CD14-positive monocyte (primary cell): ENCODE data around the gene ZNF335. TPM values are rescaled to one million over a fixed set of nuclear protein-coding genes. Genes with fewer than 3 reads are reported as not detected.
A peak's percentile ranks its signal among the peaks of the same experiment; 100 is the strongest.

Experiments
- DNase-seq, 3 donors: peaks; one replicate each; pipeline ENCODE4 v3.0.0-alpha.2; 2011 to 2022
- H2AFZ ChIP-seq: 2 replicates; pipeline ENCODE4 v1.6.0; 2012; ENCODE audit warnings: mild to moderate bottlenecking, low read depth, low read length, inconsistent platforms; ENCODE audit not compliant: insufficient read depth, poor library complexity, severe bottlenecking
- H3K27ac ChIP-seq, 2 donors: 1 replicate in 1 of 2; 2 replicates in 1 of 2; pipeline ENCODE4 v1.5.1; 2012 to 2013; ENCODE audit warnings: low read length in 2 of 2, control low read depth in 1 of 2, inconsistent platforms in 1 of 2, low read depth in 1 of 2, mild to moderate bottlenecking in 1 of 2
- H3K27me3 ChIP-seq, 2 donors: one replicate each; pipeline versions ENCODE4 v1.6.0 to v1.6.1; 2011 to 2013; ENCODE audit warnings: low read length in 2 of 2; ENCODE audit not compliant: control insufficient read depth in 2 of 2, insufficient read depth in 2 of 2
- H3K36me3 ChIP-seq, 2 donors: replicated peaks in 1 of 2; 1 replicate in 1 of 2; 2 replicates in 1 of 2; pipeline versions ENCODE4 v1.5.1 to v1.6.1; 2012 to 2013; ENCODE audit warnings: low read length in 2 of 2, control low read depth in 1 of 2, inconsistent platforms in 1 of 2, mild to moderate bottlenecking in 1 of 2; ENCODE audit not compliant: insufficient read depth in 2 of 2, control insufficient read depth in 1 of 2
- H3K4me1 ChIP-seq, 2 donors: 1 replicate in 1 of 2; 2 replicates in 1 of 2; pipeline versions ENCODE4 v1.5.1 to v1.6.1; 2012 to 2013; ENCODE audit warnings: low read length in 2 of 2, control low read depth in 1 of 2, inconsistent platforms in 1 of 2, mild to moderate bottlenecking in 1 of 2, moderate library complexity in 1 of 2; ENCODE audit not compliant: insufficient read depth in 2 of 2, control insufficient read depth in 1 of 2
- H3K4me2 ChIP-seq: replicated peaks from 2 replicates; pipeline ENCODE3; 2012; ENCODE audit warnings: low read length, moderate library complexity, mild to moderate bottlenecking; ENCODE audit not compliant: poor library complexity, severe bottlenecking; ENCODE audit errors: extremely low read depth
- H3K4me3 ChIP-seq, 3 experiments: fragments of 200-600 bp in 1 of 3; sonication (generic) in 1 of 3; replicated peaks in 1 of 3; 1 replicate in 2 of 3; 2 replicates in 1 of 3; pipeline ENCODE4 v1.5.1; 2011 to 2013; ENCODE audit warnings: low read length in 3 of 3, mild to moderate bottlenecking in 3 of 3, control low read depth in 2 of 3, low read depth in 2 of 3, inconsistent platforms in 1 of 3, moderate library complexity in 1 of 3
- H3K79me2 ChIP-seq: 2 replicates; pipeline ENCODE4 v1.6.0; 2012; ENCODE audit warnings: mild to moderate bottlenecking, control low read depth, inconsistent platforms, low read length, moderate library complexity; ENCODE audit not compliant: insufficient read depth
- H3K9ac ChIP-seq: 2 replicates; pipeline ENCODE4 v1.6.0; 2017; ENCODE audit warnings: low read length, mild to moderate bottlenecking; ENCODE audit not compliant: insufficient read depth, poor library complexity, severe bottlenecking
- H3K9me3 ChIP-seq, 2 donors: replicated peaks in 1 of 2; 1 replicate in 1 of 2; 2 replicates in 1 of 2; pipeline versions ENCODE4 v1.5.1 to v1.6.1; 2012 to 2013; ENCODE audit warnings: low read length in 2 of 2, control low read depth in 1 of 2; ENCODE audit not compliant: control insufficient read depth in 1 of 2, insufficient read depth in 1 of 2
- H4K20me1 ChIP-seq: 2 replicates; pipeline ENCODE4 v1.6.0; 2012; ENCODE audit warnings: mild to moderate bottlenecking, low read length, control low read depth, moderate library complexity; ENCODE audit not compliant: insufficient read depth
- H3K27ac Mint-ChIP-seq, 7 donors: one replicate each; pipeline ENCODE4 v1.8.0; 2020; ENCODE audit warnings: mild to moderate bottlenecking in 7 of 7, mixed read lengths in 7 of 7, moderate library complexity in 6 of 7, inconsistent platforms in 2 of 7
- H3K27me3 Mint-ChIP-seq, 3 donors: one replicate each; pipeline ENCODE4 v1.8.0; 2021 to 2022; ENCODE audit warnings: low read depth in 3 of 3, mild to moderate bottlenecking in 3 of 3, mixed read lengths in 3 of 3, moderate library complexity in 3 of 3, inconsistent platforms in 1 of 3
- H3K36me3 Mint-ChIP-seq, 2 donors: one replicate each; pipeline ENCODE4 v1.8.0; 2020; ENCODE audit warnings: mixed read lengths in 2 of 2, inconsistent platforms in 1 of 2, mild to moderate bottlenecking in 1 of 2
- H3K4me1 Mint-ChIP-seq: one replicate; pipeline ENCODE4 v1.8.0; 2020; ENCODE audit warnings: mild to moderate bottlenecking, mixed read lengths
- H3K4me3 Mint-ChIP-seq, 2 donors: one replicate each; pipeline ENCODE4 v1.8.0; 2020; ENCODE audit warnings: mild to moderate bottlenecking in 2 of 2, mixed read lengths in 2 of 2, moderate library complexity in 1 of 2
- H3K9me3 Mint-ChIP-seq, 7 donors: one replicate each; pipeline ENCODE4 v1.8.0; 2020 to 2022; ENCODE audit warnings: mixed read lengths in 7 of 7, mild to moderate bottlenecking in 6 of 7, moderate library complexity in 6 of 7, inconsistent platforms in 2 of 7
- CTCF ChIP-seq: fragments of 200-600 bp; IDR thresholded peaks from one replicate; pipeline ENCODE4 v1.8.0; 2022; ENCODE audit warnings: antibody characterized with exemption, mild to moderate bottlenecking
- WGBS: methylation state at CpG from one replicate; pipeline ENCODE4 v1.1.5; 2013; ENCODE audit warnings: missing lambda C conversion rate; ENCODE audit not compliant: insufficient coverage; 5-methylcytosine and 5-hydroxymethylcytosine counted together
- intact Hi-C, 2 donors: fragments of 100-400 bp; cut with micrococcal nuclease; formaldehyde crosslinking; loops; one replicate each; pipeline versions ENCODE4 v1.15.0 to v1.15.1; 2023
- polyA plus RNA-seq, 3 donors: library from polyadenylated mRNA; depleted of rRNA in 1 of 3; unstranded in 2 of 3; stranded (reverse) in 1 of 3; fragments of 300-500 nt in 2 of 3; fragments of >200 nt in 1 of 3; fragmentation: Illumina TruSeq in 2 of 3; gene quantifications; 1 replicate in 2 of 3; 2 replicates in 1 of 3; pipeline ENCODE4 v1.2.3, GENCODE V29; 2012 to 2021

The ZNF335 gene
- polyA plus RNA-seq, 3 donors, result 2.7 to 39.6 (median 3.1) TPM

- WGBS, result 95% methylated on average over 11 of the region's 14 CpGs
- Histone ChIP-seq H3K79me2 (no peaks in the 10 kb centered on the region), H3K9ac (no peak overlapping the region), H3K27me3 (no peaks in the 10 kb centered on the region), H3K36me3 (no peaks in the 10 kb centered on the region), H3K4me1 (peaks cover 6 to 9% of the 10 kb centered on the region in 2 donors), H3K4me3 (no peak overlapping the region), H3K4me2 (no peak overlapping the region), H3K27ac (no peak overlapping the region), H3K9me3 (no peaks in the 10 kb centered on the region), H2AFZ (no peak overlapping the region), H4K20me1 (no peaks in the 10 kb centered on the region)
- intact Hi-C loops, result no loop called here
- H3K27me3 Mint-ChIP-seq, result peaks cover 2 to 15% (median 10%) of the 10 kb centered on the region in 3 donors
- no peak for DNase-seq
- peaks cover 11% of the 10 kb centered on the region for H3K4me1 Mint-ChIP-seq
- no peaks in the 10 kb centered on the region for H3K9me3 Mint-ChIP-seq
- no peak for TF ChIP-seq CTCF
- H3K4me3 Mint-ChIP-seq, result peak overlapping the region in 1 of 2 donors; percentile 4
- H3K27ac Mint-ChIP-seq, result peak overlapping the region in 2 of 7 donors; percentile 18 to 77
- peaks cover 0 to 3% of the 10 kb centered on the region in 2 donors for H3K36me3 Mint-ChIP-seq
Measured at GRCh38 chr20:45927071-45927878, 44.7 kb downstream of the ZNF335 start.

GRCh38 chr20:45926731-45927070 lies 45.3 kb downstream of the ZNF335 start:
- intact Hi-C loops, result no loop called here
- H3K9me3 Mint-ChIP-seq, result no peaks in the 10 kb centered on the region

More at GRCh38 chr20:45926731-45927070, 45.3 kb downstream of the ZNF335 start:
- Histone ChIP-seq H3K27ac (no peak overlapping the region), H3K4me3 (no peak overlapping the region), H4K20me1 (no peaks in the 10 kb centered on the region), H3K36me3 (no peaks in the 10 kb centered on the region), H3K79me2 (no peaks in the 10 kb centered on the region), H2AFZ (no peak overlapping the region), H3K27me3 (no peaks in the 10 kb centered on the region), H3K4me1 (peaks cover 6 to 9% of the 10 kb centered on the region in 2 donors), H3K4me2 (no peak overlapping the region), H3K9ac (no peak overlapping the region), H3K9me3 (no peaks in the 10 kb centered on the region)
- Mint-ChIP-seq H3K27ac (no peak overlapping the region), H3K4me3 (no peak overlapping the region), H3K36me3 (no peaks in the 10 kb centered on the region), H3K4me1 (peaks cover 11% of the 10 kb centered on the region), H3K27me3 (peaks cover 2 to 20% (median 10%) of the 10 kb centered on the region in 3 donors)
- DNase-seq, result no peak
- WGBS, result 100% methylated on average over 1 of the region's 2 CpGs
- TF ChIP-seq CTCF, result no peak
